ENCODE data around the gene MRPL55. TPM values are rescaled to one million over a fixed set of nuclear protein-coding genes. Genes with fewer than 3 reads are reported as not detected.

Gene MRPL55
- total and polyA plus RNA-seq, 2 of the 13 experiments (the other 11 are each of a cell fraction or from before 2014, with no cell fraction given), result 58.6 to 92.9 TPM

GRCh38 chr1:228141226-228142044, 32.3 kb upstream of the MRPL55 start (continued):
- TF ChIP-seq ARID4A (CRISPR knock-in tag; IDR thresholded peaks at IDR 0.05; ENCODE audit: borderline replicate concordance), result peak; percentile 41; the same call in 1 of the 2 replicates
- peak; percentile 28; the same call in 1 of the 2 replicates for TF ChIP-seq ZFY (CRISPR knock-in tag; IDR thresholded peaks at IDR 0.05)
- TF ChIP-seq IRF2 (CRISPR knock-in tag; IDR thresholded peaks at IDR 0.05), result 0 out of 2 replicates have a peak, but pooled peaks have one; percentile 46
- no peak for TF ChIP-seq ZNF468 (CRISPR knock-in tag; IDR thresholded peaks at IDR 0.05)

GRCh38 chr1:228140724-228141225, 31.7 kb upstream of the MRPL55 start:
- peak overlapping the region; percentile 75 for H3K27ac ChIP-seq (ENCODE audit: extremely low read length, insufficient read depth, low read length)
- FAIRE-seq (no peak), DNase-seq (ENCODE audit: low spot score) (no peak), ATAC-seq (peak; percentile 2)
- ChIA-PET CTCF (ENCODE audit: low intra/inter-chr PET ratio, low total read pairs) (interaction anchor here (0.7 kb wide), 1 partner anchor 25 kb away, joined by 3 read pairs; the partner anchor contains the start of gene IBA57), POLR2A (interaction anchor here (1.3 to 5.6 kb wide), 3 partner anchors 9 to 25 kb away, joined by 11 to 38 read pairs (median 11); partner anchors contain the start of genes GJC2 and IBA57)
- no peaks in the 10 kb centered on the region for H3K9me3 ChIP-seq (ENCODE audit: low read length)
- peaks cover 42% of the 10 kb centered on the region for H3K4me1 ChIP-seq (ENCODE audit: insufficient read depth, low read length)
- BruUV-seq (replicated peaks), result no TSS peak
- TF ChIP-seq ZNF296 (CRISPR knock-in tag; conservative IDR thresholded peaks at IDR 0.05) (0 out of 2 replicates have a peak, but pooled peaks have one; percentile 14), AGO2 (optimal IDR thresholded peaks at IDR 0.05; ENCODE audit: low read depth, low read length) (peak; percentile 8), ZNF33A (CRISPR knock-in tag; IDR thresholded peaks at IDR 0.05; ENCODE audit: borderline replicate concordance) (peak; percentile 48; the same call in 1 of the 2 replicates), JARID2 (CRISPR knock-in tag; IDR thresholded peaks at IDR 0.05; ENCODE audit: insufficient replicate concordance) (no peak)
- no peaks in the 10 kb centered on the region; a peak in 1 of 5 replicates for H3K27me3 ChIP-seq (ENCODE audit: control insufficient read depth in 1 of 2, insufficient read depth in 2 of 2, low read length in 2 of 2)
- no peak overlapping the region for H2AFZ ChIP-seq (ENCODE audit: low read length)
- WGBS (ENCODE audit: low lambda C conversion rate), result 8% methylated on average over 8 of the region's 25 CpGs
- peak overlapping the region; percentile 94 to 98 (median 96) for H3K4me3 ChIP-seq (replicated peaks in 1 of 3; ENCODE audit: insufficient read depth in 1 of 3, low read depth in 2 of 3, low read length in 3 of 3)
- in situ Hi-C loops (cut with HindIII; ENCODE audit: extremely low pct_ligation_motif_present, low pct_unique_long_range_greater_than_20kb) (no loop called here), intact Hi-C loops (cut with micrococcal nuclease; ENCODE audit: unreplicated experiment) (loop anchor here (1.0 to 2.0 kb wide), 2 partner anchors 9 to 30 kb away; no protein-coding TSS in a partner anchor)
- peak overlapping the region; percentile 97 for H3K9ac ChIP-seq (ENCODE audit: insufficient read depth, low read depth, low read length)
- H3K79me2 ChIP-seq (ENCODE audit: insufficient read depth, low read length), result peaks cover 50% of the 10 kb centered on the region
- H3K36me3 ChIP-seq (replicated peaks in 1 of 2; ENCODE audit: control insufficient read depth in 1 of 2, insufficient read depth in 2 of 2, low read length in 2 of 2), result peaks cover 2 to 7% of the 10 kb centered on the region in 2 experiments; a peak in 4 of 5 replicates
- H3K4me2 ChIP-seq (ENCODE audit: low read depth, low read length), result peak overlapping the region; percentile 95
- peaks cover 18% of the 10 kb centered on the region; the same call in 1 of the 2 replicates for H4K20me1 ChIP-seq (ENCODE audit: insufficient read depth, low read length)

Data from HepG2 (cell line).